Prostate gland (tissue), 2 donors: ENCODE data around the gene MMP15. TPM values are rescaled to one million over a fixed set of nuclear protein-coding genes. Genes with fewer than 3 reads are reported as not detected.

Experiments
- DNase-seq: peaks from one replicate; pipeline ENCODE4 v3.0.0-alpha.2; 2019; ENCODE audit warnings: low spot score
- H3K27ac ChIP-seq, 2 donors: fragments of 200-600 bp; sonication (generic); 2 replicates each; pipeline ENCODE4 v1.5.1; 2017 to 2019
- H3K27me3 ChIP-seq: fragments of 200-600 bp; sonication (generic); replicated peaks from 2 replicates; pipeline ENCODE4 v1.5.1; 2019; ENCODE audit not compliant: insufficient read depth
- H3K36me3 ChIP-seq, 2 donors: fragments of 200-600 bp; sonication (generic); 1 replicate in 1 of 2; 2 replicates in 1 of 2; pipeline versions ENCODE4 v1.5.1 to v1.8.1; 2017 to 2019
- H3K4me1 ChIP-seq: fragments of 200-600 bp; sonication (generic); replicated peaks from 2 replicates; pipeline ENCODE4 v1.5.1; 2019
- H3K4me3 ChIP-seq, 2 donors: fragments of 200-600 bp; sonication (generic); 2 replicates each; pipeline ENCODE4 v1.5.1; 2017 to 2019
- H3K9me3 ChIP-seq: fragments of 200-600 bp; sonication (generic); 2 replicates; pipeline ENCODE4 v1.5.1; 2017
- POLR2A ChIP-seq: fragments of 450-650 bp; IDR thresholded peaks from one replicate; pipeline ENCODE4 v1.6.1; 2016; ENCODE audit warnings: antibody characterized with exemption, mild to moderate bottlenecking
- POLR2AphosphoS5 ChIP-seq: sonication (generic); formaldehyde crosslinking; IDR thresholded peaks from one replicate; pipeline ENCODE4 v1.6.1; 2017; ENCODE audit warnings: antibody characterized with exemption
- WGBS: methylation state at CpG from one replicate; pipeline ENCODE4 v1.1.5; 2018; 5-methylcytosine and 5-hydroxymethylcytosine counted together
- intact Hi-C: fragments of 100-400 bp; cut with DNase I; formaldehyde crosslinking; loops from one replicate; pipeline ENCODE4 v1.14.2; 2022
- total RNA-seq, 2 donors: library from RNA; depleted of rRNA; stranded (reverse); fragments of >200 nt; gene quantifications; one replicate each; pipeline ENCODE4 v1.1.0, GENCODE V29; 2016
- TF ChIP-seq, protein P1 (sequence below), 4 experiments: fragments of 200-600 bp in 2 of 4; fragments of 450-650 bp in 2 of 4; sonication (generic) in 2 of 4; IDR thresholded peaks; 1 replicate in 3 of 4; 2 replicates in 1 of 4; pipeline ENCODE4 v1.5.1; 2016 to 2019; ENCODE audit warnings: antibody characterized with exemption in 4 of 4, mild to moderate bottlenecking in 2 of 4, moderate library complexity in 2 of 4

MMP15 gene
- total RNA-seq, 2 donors from 2014 or later, result 8.0 to 232 TPM

DNA sequence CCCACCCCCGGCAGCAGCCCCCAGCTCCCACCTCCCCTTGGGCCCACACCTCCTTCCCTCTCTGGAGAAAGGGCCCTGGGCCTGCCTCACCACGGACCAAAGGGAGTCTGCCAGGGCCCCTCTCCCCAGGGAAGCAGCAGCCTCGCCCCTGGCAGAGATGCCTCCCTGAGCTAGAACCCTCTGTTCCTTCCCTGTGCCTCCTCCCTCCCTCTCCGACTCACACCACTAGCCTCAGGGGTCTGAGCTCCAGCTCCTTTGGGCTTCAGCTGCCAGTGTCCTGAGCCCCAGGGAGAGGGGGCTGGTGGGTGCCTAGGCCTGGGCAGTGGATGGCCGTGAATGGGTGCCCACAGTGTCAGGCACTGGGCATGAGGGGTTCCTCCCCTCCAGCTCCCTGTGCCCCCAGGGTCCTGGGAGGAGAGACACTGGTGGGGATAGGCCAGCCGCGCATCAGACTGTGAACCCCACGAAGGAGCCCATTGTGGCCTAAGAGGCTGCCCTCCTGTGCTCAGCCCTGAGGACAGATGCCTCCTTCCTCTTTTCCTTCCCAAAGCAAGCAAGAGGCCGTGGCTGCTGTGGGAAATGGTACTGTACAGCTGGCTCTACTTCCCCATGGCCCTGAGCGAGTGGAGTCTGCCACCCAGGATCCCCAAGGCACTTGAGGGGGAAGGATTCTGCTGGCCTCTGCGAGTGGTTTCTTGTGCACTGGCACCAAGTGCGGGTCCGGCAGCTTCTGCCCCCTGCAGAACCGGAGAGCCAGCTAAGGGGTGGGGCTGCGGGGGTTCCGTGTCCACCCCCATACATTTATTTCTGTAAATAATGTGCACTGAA lies 20.7 kb downstream of the MMP15 start:
- H3K4me3 ChIP-seq, result no peak overlapping the region
- DNase-seq, result no peak
- H3K36me3 ChIP-seq, result no peaks in the 10 kb centered on the region
- H3K27ac ChIP-seq, result no peak overlapping the region
- 92% methylated on average over 16 of the region's 16 CpGs for WGBS
- H3K27me3 ChIP-seq, result no peaks in the 10 kb centered on the region
- TF ChIP-seq POLR2A (no peak), POLR2AphosphoS5 (no peak)
- TF ChIP-seq, protein P1, sequence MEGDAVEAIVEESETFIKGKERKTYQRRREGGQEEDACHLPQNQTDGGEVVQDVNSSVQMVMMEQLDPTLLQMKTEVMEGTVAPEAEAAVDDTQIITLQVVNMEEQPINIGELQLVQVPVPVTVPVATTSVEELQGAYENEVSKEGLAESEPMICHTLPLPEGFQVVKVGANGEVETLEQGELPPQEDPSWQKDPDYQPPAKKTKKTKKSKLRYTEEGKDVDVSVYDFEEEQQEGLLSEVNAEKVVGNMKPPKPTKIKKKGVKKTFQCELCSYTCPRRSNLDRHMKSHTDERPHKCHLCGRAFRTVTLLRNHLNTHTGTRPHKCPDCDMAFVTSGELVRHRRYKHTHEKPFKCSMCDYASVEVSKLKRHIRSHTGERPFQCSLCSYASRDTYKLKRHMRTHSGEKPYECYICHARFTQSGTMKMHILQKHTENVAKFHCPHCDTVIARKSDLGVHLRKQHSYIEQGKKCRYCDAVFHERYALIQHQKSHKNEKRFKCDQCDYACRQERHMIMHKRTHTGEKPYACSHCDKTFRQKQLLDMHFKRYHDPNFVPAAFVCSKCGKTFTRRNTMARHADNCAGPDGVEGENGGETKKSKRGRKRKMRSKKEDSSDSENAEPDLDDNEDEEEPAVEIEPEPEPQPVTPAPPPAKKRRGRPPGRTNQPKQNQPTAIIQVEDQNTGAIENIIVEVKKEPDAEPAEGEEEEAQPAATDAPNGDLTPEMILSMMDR (IDR thresholded peaks at IDR 0.05), result no peak
- H3K4me1 ChIP-seq, result no peaks in the 10 kb centered on the region
- H3K9me3 ChIP-seq, result no peaks in the 10 kb centered on the region
- intact Hi-C loops, result no loop called here

DNA sequence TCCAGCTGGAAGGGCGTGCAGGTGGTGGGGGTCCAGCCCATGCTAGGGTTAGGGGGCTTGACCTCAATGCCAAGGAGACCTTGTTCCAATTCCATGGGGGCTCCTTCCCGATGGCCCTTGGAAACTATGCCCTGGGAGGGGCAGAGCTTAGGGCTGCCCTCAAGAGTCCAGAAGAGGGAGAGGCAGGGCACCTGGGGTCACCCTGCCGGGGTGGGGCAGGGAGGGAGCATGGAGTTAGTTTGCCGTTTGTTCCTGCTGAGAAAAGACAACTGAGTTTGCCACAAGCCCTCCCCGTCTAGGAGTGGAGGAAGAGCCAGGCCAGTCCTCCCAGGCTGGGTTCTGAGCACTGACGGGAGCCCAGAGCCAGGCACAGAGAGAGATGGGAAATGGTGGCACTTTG lies 21.4 kb downstream of the MMP15 start:
- H3K36me3 ChIP-seq, result no peaks in the 10 kb centered on the region
- H3K4me1 ChIP-seq, result no peaks in the 10 kb centered on the region
- no peak overlapping the region for H3K4me3 ChIP-seq
- no peaks in the 10 kb centered on the region for H3K27me3 ChIP-seq
- intact Hi-C loops, result no loop called here
- H3K9me3 ChIP-seq, result no peaks in the 10 kb centered on the region
- 81% methylated on average over 6 of the region's 6 CpGs for WGBS
- H3K27ac ChIP-seq, result no peak overlapping the region
- TF ChIP-seq POLR2AphosphoS5, result no peak
- TF ChIP-seq POLR2A, result no peak
- TF ChIP-seq, protein P1 (IDR thresholded peaks at IDR 0.05), result no peak
- DNase-seq, result no peak

DNA sequence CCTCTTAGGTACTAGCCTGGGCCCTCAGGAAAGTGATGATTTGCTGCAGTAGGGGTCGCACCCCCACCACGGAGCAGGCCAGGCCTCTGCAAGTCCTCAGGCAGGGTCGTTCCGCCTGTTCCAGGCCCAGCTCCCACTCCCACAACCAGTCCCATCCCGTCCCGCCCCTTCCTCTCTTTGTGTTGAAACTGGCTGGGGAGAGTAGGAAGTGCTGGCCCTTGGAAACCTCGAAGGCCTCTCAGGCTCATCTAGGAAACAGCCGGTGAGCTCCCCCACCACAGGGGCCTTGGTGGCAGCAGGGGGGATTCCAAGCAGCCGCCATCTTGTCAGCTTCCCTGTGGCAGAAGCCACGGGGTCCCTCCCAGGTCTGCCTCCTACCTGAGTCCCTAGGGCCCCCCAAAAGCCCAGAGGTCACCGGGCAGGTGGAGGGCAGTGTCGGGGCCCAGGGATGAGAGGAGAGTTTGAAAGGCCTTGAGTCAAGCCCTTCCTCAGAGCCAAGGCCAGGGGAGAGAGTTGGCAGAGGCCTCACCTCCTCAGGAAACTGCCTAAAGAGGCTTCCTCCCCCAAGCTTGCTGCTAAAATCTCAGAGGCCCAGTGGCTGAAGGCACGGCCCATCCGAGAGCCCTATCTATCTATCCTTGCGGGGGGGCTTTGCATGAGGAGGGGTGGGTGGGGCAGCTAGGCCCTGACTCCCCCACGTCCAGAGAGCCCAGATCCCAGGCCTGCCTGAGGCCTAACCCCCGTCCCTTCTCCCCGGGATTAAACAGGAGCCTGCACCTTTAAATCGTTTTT lies 22.2 kb downstream of the MMP15 start:
- DNase-seq, result no peak
- no peaks in the 10 kb centered on the region for H3K36me3 ChIP-seq
- TF ChIP-seq POLR2AphosphoS5, result no peak
- no peak for TF ChIP-seq POLR2A
- TF ChIP-seq, protein P1 (IDR thresholded peaks at IDR 0.05), result no peak
- H3K27ac ChIP-seq, result no peak overlapping the region
- no peaks in the 10 kb centered on the region for H3K4me1 ChIP-seq
- no peaks in the 10 kb centered on the region for H3K27me3 ChIP-seq
- 73% methylated on average over 19 of the region's 19 CpGs for whole genome bisulfite sequencing
- intact Hi-C loops, result no loop called here
- no peaks in the 10 kb centered on the region for H3K9me3 ChIP-seq
- H3K4me3 ChIP-seq, result no peak overlapping the region

DNA sequence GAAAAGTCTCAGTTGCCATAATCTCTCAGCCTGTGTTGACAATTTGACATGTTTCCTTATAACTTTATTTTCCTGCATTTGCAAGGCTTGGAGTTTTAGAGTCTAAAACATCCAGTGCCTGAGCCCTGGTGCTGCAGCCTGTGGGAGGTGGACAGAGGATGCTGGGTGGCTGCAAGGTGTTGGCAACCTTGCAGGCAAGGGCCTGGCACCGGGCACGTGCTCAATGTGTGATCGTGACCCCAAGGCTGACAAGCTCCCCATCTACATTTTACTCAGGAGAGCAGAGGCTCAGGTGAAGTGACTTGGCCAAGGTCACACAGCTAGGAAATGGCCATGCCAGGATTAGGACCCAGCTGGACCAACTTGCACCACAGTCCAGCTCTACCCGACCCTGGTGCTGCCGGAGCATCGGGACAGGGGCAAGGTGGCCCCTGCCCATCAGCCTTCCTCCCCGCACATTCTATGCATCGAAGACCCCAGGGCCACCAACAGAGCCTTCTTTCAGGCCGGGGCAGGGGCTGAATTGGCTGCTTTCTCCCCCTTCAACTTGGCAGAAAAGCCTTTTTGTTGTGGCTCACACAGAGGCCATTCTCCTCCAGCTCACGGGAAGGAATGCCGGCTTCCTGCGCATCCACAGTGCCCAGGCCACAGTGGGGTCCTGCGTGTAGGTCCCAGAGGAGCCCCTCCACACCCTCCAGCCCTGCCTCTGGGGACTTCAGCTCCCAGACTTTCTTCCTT lies 23.1 kb downstream of the MMP15 start:
- no peak for DNase-seq
- no peaks in the 10 kb centered on the region for H3K36me3 ChIP-seq
- no peaks in the 10 kb centered on the region for H3K27me3 ChIP-seq
- intact Hi-C loops, result no loop called here
- H3K27ac ChIP-seq, result no peak overlapping the region
- no peak for TF ChIP-seq POLR2AphosphoS5
- TF ChIP-seq, protein P1 (IDR thresholded peaks at IDR 0.05), result no peak
- no peak for TF ChIP-seq POLR2A
- WGBS, result 80% methylated on average over 13 of the region's 13 CpGs
- H3K9me3 ChIP-seq, result no peaks in the 10 kb centered on the region
- no peak overlapping the region for H3K4me3 ChIP-seq
- no peaks in the 10 kb centered on the region for H3K4me1 ChIP-seq
